Dedifferentiated amniotic fluid mesenchymal stem cell (primary cell): ENCODE results near the gene TOR2A.

Experiments used
- DNase-seq: peaks from one replicate; pipeline ENCODE4 v3.0.0-alpha.2; 2016; ENCODE audit errors: extremely low spot score

TOR2A gene

DNA sequence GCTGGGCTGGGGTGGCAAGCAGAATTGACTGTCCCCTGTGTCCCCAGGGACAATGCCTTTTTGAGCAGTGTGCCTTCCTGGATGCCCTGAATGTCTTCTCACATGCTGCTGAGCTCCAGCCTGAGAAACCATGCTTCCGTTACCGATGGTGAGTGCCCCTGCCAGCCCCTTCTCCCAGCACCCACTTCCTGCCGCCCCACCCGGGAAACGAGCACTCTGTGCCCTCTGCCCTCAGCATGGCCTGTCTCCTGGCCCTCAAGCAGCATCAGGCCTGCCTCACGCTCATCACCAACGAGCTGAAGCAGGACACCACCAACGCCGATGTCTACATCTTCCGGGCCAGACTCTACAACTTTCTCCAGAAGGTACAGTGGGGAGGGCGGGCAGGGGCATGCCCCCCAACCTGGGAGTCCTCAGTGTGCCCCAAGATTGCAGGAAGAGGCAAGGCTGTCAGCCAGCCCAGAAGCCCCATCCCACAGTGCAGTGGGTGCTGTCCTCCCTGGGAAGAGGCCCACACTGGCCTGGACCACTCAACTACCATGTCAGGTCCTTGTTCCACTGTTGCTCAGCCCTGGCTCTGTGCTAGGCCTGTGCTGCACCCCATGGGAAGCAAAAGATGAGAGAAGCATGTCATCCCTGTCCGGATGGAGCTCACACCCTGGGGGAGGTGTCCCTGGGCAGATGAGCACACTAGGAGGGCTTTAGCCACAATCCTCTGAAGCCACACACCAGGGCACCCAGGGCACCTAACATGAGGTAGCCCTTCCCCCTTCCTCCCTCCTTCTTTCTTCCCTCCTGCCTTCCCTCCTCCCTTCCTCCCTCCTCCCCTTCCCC is 14.8 kb downstream of the TOR2A start:
- DNase-seq, result no peak

DNA sequence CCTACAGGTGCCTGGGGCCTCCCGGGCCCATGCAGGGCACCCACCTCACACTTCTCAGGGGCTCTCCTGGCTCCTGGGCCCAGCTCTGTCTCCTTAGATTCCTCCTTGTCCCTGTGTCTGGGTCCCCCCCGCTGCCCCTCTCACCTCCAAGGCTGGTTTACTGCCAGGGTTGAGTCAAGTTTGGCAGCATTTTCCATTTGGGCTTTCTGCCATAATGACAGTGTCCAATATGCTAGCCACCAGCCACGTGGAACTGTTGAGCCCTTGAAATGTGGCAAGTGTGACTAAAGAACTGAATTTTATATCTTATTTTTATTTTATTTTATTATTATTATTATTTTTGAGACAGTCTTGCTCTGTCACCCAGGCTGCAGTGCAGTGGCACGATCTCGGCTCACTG is 17.3 kb downstream of the TOR2A start:
- no peak for DNase-seq

DNA sequence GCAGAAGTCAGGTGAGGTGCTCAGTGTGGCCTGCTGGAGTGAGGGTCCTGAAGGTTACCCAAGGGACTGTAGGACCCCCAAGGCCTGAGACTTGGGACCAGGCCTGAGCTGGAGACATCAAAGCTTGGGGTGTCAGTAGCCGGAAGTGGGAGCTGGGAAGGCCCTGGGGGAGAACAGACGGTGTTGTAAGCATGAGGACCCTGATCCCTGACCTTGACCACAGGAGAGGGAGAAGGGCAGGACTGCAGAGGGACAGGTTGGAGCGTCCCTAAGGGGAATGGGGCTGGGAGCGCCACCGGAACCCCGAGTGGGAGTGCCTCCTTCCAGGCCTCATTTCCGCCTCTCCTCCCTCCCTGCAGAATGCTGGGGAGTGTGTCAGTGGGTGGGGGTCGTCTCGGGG is 18.7 kb downstream of the TOR2A start:
- DNase-seq, result no peak

DNA sequence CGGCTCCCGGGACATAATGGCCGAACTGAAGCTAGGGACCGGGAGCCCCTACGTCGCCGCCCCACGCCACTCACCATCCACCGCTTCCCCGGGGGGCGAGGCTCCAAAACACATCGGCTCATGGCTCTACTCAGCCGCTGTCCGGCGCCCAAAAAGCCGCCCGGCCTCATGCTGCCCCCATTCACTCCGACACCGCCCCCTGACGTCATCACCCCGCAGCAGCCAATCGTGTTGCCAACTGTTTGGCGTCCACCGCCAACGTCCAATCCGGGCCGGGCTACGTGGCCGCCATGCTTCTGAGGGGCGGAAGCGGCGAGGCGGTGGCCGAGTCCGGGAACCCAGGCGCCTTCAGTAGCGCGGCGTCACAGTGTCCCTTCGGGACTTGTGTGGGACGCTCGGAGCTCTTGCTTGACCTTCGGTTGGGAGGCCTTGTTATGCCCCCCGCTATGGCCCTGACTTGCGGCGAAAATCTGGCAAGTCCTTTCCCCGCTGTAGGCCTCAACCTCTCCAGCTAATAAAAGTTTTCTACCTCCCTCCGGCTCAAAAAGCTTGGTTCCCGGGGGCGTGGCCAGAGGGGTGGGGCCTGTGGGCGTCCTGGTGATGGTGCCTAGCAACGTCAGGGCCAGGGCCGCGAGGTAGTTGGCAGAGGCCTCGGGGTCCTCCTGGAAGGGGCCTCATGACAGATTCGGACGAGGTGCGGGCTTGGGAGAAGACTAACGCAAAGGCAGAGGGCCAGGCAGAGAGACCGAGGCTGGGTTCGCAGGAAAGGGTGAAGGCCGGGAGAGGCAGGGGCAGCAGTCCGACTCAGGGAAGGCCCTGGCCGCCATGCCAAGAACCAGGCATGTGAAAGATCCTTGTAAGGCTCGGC is 19.4 kb downstream of the TOR2A start, which contains the start of the genes PTRH1 and TTC16:
Gene PTRH1 (minus strand): TSS at position 194 of the 868 bp plus-strand sequence. CDS start 24 bp downstream, at position 170.
Gene TTC16 (plus strand): TSS at position 610 of the 868 bp plus-strand sequence. CDS start 67 bp downstream, at position 677.
- DNase-seq, result peak; percentile 94

DNA sequence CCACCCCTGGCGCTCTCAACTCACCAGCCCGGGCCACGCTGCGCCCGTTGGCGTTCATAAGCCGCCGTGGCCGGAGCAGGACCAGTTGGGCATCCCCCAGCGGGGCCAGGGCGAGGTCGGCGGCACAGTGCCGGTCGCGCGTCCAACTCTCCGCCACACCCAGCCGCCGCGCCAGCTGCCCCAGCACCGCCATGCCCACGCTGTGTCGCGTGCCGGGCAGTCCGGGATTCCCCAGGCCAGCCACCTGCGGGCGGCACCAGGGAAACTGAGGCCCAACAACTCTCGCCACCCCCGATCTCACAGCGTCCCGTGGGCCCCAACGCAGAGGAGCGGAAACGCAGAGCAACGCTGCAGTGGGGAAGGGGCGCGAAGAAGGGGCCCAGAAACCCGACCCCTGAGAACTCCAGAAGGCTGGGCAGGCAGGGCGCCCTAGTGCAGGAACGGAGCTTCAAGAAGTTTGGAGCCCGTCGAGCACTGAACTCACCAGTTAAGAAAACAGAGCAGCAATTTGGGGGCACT is 20.1 kb downstream of the TOR2A start:
- no peak for DNase-seq

DNA sequence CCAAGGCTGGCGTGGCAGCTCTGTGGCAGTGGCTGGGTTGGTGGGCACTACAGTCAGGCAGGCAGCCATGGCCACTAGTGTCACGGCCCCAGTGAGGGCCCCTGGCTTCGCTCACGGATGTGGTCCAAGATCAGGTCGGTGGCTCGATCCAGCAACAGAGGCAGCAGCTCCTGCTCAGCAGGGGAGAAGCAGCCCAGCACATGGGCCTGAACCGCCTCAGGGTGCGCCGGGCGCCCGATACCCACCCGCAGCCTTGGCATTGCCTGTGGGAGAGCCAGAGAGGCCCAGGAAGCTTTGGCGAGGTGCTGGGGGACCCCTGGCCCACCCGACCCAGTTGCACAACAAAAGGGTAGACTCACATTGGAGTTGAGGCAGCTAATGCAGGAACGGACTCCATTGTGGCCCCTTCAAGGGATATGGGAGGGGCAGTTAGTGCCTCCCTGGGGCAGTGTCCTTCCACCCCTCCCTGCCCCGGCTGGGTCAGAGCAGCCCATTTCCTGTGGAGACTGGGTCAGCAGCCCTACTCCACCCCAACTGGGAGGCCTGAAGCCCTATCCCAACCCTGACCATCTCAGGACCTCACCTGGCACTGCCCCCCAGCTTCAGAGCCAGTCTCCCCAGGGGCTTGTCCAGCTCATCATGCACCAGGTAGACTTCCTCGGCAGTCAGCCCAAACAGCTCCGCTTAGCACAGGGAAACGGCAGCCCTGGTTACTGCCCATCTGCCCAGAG is 20.9 kb downstream of the TOR2A start:
- DNase-seq, result no peak

DNA sequence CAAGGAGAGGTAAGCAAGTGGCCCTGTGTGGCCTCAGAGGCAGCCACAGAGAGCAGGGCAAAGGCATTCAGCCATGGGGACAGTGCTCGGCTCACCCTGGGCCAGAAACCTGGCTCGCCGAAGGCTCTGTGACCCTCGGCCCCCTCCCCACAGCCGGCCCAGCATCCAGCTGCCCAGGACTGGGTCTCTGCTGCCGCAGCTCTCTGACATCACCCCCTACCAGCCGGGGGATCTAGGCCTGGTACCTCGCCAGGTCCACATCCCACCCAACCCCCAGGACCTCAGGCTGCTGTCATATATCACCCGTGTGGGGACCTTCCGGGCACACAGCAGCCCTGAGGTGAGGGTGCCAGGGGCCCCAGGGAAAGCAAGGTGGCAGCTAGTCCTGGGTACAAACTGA is 22.2 kb downstream of the TOR2A start:
- no peak for DNase-seq

DNA sequence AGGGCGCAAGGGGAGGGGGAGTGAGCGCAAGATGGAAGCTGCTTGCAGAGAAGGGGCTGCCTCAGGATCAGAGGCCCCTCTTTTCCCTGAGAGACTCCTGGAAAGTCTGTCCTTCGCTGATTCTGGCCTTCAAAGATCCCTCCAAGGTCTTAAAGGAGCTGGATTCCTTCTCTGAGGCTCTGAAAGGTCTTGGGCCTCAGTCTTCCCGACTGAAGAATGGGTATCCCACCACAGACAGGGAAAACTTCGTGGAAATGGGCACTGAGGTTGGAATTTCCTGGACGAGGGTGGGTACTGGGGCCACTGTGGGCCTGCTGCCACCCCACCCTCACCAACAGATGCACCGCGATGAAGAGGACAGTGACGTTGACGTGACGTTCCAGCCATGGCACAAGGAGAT is 22.7 kb downstream of the TOR2A start:
- no peak for DNase-seq

DNA sequence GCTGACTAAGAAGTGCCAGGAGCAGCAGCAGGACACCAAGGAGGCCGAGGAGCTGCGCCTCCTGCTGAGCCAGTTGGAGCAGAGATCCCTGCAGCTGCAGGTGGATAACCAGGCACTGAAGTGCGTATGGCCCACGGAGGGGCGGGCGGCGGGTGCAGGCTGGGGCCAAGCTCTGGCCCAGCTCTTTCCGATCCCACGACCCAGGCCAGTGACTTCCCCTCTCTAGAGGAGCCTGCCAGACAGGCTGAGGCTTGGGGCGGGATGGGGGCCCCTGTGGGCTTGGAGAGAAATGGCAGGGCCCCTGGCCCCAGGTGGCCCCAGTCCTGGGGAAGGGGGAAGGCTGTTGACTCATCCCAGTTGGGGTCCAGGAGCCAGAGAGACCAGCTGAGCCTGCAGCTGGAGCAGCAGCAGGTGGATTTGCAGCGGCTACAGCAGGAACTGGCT is 23.2 kb downstream of the TOR2A start:
- DNase-seq, result no peak

DNA sequence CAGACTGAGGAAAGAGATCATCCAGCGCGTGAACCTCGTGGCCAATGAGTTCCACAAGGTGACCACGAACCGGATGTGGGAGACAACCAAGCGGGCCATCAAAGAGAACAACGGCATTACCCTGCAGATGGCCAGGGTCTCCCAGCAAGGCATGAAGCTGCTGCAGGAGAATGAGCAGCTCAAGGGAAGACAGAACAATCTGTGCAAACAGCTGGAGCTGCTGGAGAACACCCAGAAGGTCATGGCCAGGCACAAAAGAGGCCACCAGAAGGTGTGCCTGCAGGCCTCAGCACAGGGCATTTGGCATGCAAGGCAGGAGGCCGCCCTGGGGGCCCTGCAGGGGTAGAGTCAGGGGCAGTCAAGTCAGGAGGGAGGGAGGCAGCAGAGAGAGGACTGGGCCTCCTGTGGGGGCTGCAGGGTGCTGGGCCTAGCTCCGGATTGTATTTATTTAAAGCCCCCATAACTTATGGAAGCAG is 23.8 kb downstream of the TOR2A start:
- DNase-seq, result no peak

DNA sequence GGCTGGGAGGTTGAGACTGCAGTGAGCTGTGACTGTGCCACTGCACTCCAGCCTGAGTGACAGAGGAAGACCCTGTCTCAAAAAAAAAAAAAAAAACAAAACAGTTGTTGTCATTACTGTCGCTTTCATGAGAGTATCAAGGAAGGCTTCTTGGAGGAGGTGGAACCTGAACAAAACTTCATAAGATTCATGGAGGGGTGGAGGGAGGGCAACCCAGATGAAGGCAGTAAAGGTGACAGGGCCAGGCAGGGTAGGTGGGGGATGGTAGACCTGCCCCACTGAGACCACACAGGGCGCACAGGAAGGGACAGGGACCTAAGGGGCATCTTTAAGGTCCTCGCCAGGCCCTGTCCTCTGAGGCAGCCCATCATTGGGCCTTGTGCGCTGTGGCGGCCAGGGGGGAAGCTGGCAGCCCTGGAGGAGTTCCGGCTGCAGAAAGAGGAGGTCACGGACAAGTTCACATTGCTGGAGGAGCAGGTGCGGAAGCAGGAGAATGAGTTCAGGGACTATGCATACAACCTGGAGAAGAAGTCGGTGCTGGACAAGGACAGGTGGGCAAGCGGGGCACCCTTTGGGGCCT is 24.8 kb downstream of the TOR2A start:
- DNase-seq, result no peak

DNA sequence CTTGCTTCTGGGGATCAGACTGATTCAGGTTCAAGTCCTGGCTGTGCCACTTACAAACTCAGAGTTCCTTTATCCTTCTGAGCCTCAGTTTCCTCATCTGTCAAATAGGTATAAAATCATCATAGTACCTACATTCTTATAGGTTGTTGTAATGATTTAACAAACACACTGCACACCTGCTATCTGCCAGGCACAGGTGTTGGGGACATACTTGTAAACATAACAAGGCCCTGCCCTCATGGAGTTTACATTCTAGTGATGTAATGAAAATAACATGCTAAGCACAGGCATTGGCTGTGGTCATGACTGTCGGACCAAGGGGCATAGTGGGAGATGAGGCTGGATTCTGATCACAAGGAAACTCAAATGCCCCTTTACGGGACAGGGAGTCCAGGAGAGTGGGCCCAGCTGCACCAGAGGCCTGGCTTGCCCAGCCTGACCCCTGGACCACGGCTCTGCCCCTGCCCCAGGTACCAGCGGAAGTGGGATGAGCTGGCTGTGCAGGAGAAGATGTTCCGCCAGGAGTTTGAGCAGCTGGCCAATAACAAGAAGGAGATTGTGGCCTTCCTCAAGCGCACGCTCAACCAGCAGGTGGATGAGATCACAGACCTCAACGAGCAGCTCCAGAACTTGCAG is 26.0 kb downstream of the TOR2A start:
- DNase-seq, result no peak

DNA sequence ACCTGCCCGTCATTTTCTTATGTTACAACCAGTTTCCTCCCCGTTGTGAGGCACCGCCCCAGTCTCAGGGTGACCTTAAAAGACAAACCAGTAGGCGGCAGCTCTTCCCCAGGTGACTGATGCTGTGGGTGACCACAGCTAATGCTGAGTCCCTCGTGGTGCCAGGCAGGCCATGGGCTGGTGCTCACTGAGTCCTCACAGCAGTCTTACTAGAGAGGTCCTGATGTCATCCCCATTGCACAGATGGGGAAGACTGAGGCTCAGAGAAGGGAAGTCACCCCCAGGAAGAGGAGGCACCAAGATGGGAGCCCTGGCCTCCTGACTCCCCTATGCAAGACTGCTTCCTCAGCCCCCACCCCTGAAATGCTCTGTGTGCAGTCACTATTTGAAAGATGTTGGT is 27.3 kb downstream of the TOR2A start:
- DNase-seq, result no peak

DNA sequence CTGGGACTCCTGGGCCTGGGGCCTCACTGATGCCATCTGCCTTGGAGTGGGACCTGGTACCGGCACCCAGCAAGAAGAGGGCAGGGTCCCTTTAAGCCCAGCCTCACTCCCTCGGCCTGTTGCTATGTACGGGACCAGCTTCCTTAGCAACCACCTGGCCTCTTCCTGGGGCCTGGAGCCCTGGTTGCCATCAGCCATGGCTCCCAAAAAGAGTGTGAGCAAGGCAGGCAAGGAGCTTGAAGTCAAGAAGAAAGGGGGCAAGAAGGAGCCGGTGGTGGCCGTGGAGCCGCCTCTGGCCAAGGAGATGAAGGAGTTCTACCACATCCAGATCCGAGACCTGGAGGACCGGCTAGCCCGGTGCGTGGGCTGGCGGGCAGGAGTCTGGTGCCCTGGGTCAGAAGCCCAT is 28.3 kb downstream of the TOR2A start, which contains the start of gene CFAP157:
Gene CFAP157 (plus strand): TSS at position 153 of the 406 bp plus-strand sequence. CDS start 44 bp downstream, at position 197.
- no peak for DNase-seq

DNA sequence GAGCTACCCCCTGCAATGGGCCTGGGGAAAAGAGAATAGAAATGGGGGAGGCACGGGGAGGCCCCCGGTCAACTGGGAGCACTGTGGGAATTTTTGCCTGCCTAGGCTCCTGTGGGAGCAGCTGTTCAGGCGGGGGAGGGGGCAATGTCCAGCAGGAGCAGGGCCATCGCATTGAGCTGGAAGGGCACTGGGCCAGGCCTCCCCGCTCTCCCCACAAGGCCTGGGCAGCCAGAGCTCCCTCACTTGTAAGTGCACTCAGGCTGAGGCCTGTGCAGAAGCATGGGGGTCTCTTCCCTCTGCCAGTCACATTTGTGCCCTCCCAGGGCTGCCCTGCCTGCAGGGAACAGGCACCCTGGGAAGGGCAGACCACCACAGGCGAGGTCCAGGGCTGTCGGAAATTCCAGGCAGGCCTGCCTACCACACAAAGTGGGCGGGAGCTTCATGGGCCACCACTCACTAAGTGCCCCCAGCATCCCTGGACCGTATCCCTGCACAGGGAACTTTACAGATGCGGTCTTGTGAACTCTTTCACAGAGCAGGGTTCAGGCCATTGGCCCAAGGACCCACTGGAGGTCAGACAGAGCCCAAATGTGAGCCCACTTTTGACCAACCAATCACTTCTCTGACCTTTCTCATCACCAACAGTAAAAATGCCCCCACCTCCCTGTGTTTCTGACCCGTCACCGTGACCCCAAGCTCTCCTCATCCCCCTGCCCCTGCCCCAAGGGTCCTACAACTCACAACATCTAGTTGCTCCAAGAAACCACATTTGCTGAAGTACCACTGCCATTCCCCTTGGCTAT is 29.3 kb downstream of the TOR2A start:
- DNase-seq, result no peak

DNA sequence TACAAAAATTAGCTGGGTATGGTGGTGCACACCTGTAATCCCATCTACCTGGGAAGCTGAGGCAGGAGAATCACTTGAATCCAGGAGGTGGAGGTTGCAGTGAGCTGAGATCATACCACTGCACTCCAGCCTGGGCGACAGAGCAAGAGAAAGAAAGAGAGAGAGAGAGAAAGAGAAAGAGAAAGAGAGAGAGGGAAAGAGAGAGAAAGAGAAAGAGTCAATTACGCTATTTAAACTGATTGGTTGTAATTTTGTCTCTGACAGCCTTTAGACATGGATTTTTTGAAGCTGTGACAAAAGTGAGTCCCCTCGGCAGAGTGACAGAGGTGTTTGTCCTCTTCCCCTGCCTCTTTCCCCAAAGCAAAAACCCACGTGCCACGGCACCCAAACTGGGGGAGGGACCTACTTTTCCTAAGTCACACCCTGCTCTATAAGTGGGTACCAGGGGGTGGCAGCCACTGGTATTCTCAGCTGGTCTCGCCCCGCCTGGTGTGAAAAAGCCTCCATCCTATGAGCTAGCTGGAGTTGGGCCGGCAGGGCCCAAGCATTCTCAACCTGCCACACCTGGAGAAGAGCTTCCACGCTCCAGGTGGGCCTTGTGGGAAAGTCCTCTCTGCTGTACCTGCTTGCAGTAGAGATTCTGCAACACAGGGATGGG is 31.7 kb downstream of the TOR2A start:
- no peak for DNase-seq

DNA sequence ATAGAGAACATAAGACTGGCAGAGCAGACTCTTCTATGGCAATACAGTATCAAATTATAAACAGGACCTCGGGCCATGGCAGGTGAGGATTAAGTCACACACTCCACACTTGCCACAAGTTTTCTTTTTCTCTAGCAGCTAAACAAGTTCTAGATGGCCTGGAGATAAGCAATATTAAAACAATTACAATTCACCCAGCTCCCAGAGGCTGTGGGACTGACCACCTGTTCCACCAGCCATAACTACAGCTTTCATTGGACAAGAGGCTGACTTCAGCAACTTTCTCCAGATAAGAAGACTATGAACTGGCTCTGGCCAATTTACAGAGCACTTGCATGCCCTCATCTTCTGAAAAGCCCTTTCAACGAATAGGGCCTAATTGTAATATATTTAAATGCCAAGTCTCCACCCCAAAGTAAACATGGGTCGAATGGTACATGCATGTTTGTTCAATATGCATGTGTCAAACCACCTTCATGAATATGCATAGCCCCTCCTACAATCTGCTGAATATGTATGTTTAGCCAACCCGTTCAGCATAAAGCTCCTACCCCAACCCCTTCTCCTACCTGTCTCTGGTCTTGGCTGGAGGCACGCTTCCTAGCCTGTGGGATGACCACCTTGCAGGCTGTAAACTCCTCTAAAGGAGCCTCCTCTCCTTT is 34.4 kb downstream of the TOR2A start:
- DNase-seq, result no peak

DNA sequence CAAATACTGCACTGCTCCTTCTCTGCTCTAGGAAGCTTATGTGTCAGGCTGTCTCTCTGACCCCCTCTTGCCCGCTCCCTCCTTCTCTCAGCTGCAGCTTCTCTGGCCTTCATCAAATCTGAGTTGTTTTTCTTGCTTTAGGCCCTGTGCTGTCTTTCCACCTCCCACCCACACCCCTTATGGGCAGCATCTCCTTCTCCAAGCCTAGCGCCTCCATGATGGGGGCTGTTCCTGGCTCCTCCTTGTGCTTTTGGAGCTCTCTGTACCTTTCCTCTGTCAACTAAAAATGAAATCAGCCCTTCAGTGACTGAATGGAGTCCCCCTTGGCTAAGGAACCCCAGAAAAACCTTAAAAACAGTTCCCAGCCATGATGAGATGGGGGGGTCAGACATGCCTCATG is 35.0 kb downstream of the TOR2A start:
- no peak for DNase-seq
